Cardiac muscle cell (in vitro differentiated cells and primary cell): ENCODE results near the gene TNFAIP6. TPM values are rescaled to one million over a fixed set of nuclear protein-coding genes. Genes with fewer than 3 reads are reported as not detected.

Experiments
- DNase-seq, 2 donors: peaks; one replicate each; pipeline versions ENCODE4 v3.0.0 to v3.0.0-alpha.2; 2010 to 2017; ENCODE audit warnings: low read depth in 1 of 2, low spot score in 1 of 2
- H3K27ac ChIP-seq: fragments of 200-600 bp; sonication (generic); 2 replicates; pipeline ENCODE4 v1.5.1; 2016
- H3K27me3 ChIP-seq: fragments of 200-600 bp; sonication (generic); 2 replicates; pipeline ENCODE4 v1.6.0; 2016; ENCODE audit warnings: control low read depth
- H3K36me3 ChIP-seq: fragments of 200-600 bp; sonication (generic); 2 replicates; pipeline ENCODE4 v1.5.1; 2016; ENCODE audit warnings: control low read depth
- H3K4me1 ChIP-seq: fragments of 200-600 bp; sonication (generic); 2 replicates; pipeline ENCODE4 v1.8.1; 2017; ENCODE audit warnings: low read depth, mild to moderate bottlenecking, mixed run types
- H3K4me3 ChIP-seq: fragments of 200-600 bp; sonication (generic); 2 replicates; pipeline ENCODE4 v1.5.1; 2016; ENCODE audit warnings: mild to moderate bottlenecking
- H3K9me3 ChIP-seq: fragments of 200-600 bp; sonication (generic); 2 replicates; pipeline ENCODE4 v1.5.1; 2017; ENCODE audit warnings: low read depth, mild to moderate bottlenecking, control low read depth
- polyA plus RNA-seq: library from polyadenylated mRNA; unstranded; fragments of >200 nt; fragmentation: Nextera tagmentation; extraction: Ambion mirVana; gene quantifications from 2 replicates; pipeline ENCODE4 v1.2.1, GENCODE V29; 2016
- total RNA-seq: library from RNA; depleted of rRNA; stranded (reverse); fragments of >200 nt; gene quantifications from 2 replicates; pipeline ENCODE4 v1.2.3, GENCODE V29; 2016
- TF ChIP-seq, protein P1 (sequence below): IDR thresholded peaks from 2 replicates; pipeline ENCODE4 v1.5.1; 2012; ENCODE audit warnings: low read depth, mild to moderate bottlenecking, low read length

TNFAIP6 gene
- total and polyA plus RNA-seq, 2 experiments from 2014 or later = not detected

- no peaks in the 10 kb centered on the region for H3K9me3 ChIP-seq
- no peaks in the 10 kb centered on the region for H3K36me3 ChIP-seq
- H3K27ac ChIP-seq = no peak overlapping the region
- H3K27me3 ChIP-seq = no peaks in the 10 kb centered on the region
- TF ChIP-seq, protein P1, sequence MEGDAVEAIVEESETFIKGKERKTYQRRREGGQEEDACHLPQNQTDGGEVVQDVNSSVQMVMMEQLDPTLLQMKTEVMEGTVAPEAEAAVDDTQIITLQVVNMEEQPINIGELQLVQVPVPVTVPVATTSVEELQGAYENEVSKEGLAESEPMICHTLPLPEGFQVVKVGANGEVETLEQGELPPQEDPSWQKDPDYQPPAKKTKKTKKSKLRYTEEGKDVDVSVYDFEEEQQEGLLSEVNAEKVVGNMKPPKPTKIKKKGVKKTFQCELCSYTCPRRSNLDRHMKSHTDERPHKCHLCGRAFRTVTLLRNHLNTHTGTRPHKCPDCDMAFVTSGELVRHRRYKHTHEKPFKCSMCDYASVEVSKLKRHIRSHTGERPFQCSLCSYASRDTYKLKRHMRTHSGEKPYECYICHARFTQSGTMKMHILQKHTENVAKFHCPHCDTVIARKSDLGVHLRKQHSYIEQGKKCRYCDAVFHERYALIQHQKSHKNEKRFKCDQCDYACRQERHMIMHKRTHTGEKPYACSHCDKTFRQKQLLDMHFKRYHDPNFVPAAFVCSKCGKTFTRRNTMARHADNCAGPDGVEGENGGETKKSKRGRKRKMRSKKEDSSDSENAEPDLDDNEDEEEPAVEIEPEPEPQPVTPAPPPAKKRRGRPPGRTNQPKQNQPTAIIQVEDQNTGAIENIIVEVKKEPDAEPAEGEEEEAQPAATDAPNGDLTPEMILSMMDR = no peak
- DNase-seq = peak in 1 of 2 donors; percentile 45
- H3K4me3 ChIP-seq = no peak overlapping the region
- H3K4me1 ChIP-seq = no peaks in the 10 kb centered on the region
These were observed 6.7 kb upstream of the TNFAIP6 start for GRCh38 chr2:151350579-151351195.

DNA sequence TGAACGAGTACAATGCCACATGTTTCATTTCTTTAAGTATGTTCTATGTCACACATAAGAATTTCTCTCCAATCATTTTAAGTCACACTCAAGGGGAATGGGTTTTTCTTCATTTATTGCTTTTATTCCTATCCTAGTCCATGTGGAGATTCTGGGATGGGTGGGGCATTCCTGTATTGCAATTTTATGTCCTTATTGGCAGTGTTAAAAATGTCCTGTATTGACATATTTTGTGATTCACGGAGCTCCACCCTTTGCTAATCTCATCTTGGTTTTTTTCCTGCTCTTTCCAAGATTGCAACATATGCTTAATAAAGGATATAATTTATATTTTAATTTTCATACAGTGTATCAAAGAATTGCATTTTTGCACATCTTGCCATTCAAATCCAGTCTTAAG lies 3.4 kb upstream of the TNFAIP6 start:
- no peaks in the 10 kb centered on the region for H3K9me3 ChIP-seq
- no peak for DNase-seq
- TF ChIP-seq, protein P1 = no peak

GRCh38 chr2:151354807-151355206 lies 2.6 kb upstream of the TNFAIP6 start:
- Histone ChIP-seq H3K27me3 (no peaks in the 10 kb centered on the region), H3K9me3 (no peaks in the 10 kb centered on the region), H3K27ac (no peak overlapping the region), H3K36me3 (no peaks in the 10 kb centered on the region), H3K4me1 (no peaks in the 10 kb centered on the region), H3K4me3 (no peak overlapping the region)
- no peak for DNase-seq
- TF ChIP-seq, protein P1 = no peak

More for the DNA sequence above, 3.4 kb upstream of the TNFAIP6 start:
- H3K36me3 ChIP-seq = no peaks in the 10 kb centered on the region
- H3K4me1 ChIP-seq = no peaks in the 10 kb centered on the region
- H3K27me3 ChIP-seq = no peaks in the 10 kb centered on the region
- H3K27ac ChIP-seq = no peak overlapping the region
- no peak overlapping the region for H3K4me3 ChIP-seq

DNA sequence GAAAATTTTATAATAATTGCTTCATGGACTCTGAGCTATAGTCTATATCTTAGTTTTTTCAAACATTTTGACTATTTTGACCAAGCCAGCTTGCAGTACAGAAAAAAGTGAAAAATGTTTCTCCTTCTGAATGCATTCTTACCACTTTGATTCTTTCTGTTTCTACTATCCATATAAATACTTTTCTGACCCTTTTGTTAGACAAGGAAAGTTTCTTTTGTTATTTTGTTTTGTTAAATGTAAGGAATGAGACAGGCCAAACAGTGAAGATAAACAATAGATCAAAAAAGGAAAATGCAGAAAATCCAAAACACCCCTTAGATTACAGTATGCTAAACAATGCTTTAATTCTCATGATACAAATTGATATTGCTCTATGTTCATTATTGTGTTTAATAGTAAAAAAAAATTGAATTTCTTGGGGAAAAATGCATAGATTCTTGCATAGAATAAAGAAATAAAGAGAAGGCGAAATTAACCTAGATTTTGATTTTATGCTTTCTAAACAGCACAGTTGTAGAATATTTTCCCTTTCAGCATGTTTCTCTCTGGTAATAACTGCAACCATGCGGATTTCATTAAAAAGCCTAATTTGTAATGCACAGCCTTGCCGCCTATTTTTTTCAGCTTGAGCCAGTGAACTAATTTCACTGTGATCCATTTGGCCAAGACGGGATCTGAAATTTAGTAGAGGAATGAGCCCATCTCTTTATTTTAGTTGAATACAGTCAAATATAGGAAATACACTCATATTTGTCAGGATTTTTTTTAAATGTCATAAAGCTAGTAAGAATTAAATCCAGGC lies 976 bp downstream of the TNFAIP6 start:
- Histone ChIP-seq H3K27ac (no peak overlapping the region), H3K9me3 (no peaks in the 10 kb centered on the region)
- TF ChIP-seq, protein P1 = no peak

DNA sequence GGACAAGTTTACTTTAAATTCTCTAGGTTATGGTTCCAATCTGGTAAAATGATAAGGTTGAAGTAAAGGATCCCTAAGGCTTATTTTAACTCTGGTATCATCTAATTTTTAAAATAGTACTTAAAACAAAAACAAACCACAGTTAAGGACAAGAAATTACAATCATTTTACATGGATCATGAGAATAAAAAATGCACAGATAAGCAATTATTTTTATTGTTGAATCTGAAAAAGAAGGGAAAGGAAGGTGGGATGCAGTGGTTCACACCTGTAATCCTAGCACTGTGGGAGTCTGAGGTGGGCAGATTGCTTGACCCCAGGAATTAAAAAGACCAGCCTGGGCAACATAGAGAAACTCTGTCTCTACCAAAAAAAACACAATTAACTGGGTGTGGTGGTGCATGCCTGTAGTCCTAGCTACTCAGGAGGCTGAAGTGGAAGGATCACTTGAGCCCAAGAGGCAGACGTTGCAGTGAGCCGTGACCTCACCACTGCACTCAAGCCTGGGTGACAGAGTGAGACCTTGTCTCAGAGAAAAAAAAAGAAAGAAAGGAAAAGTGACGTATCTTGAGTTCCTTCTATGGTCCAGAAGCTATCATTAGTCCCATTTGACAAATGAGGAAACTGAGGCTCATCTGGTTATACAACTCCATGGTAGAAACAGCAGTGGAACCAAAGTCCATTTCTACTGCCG lies 2.5 kb downstream of the TNFAIP6 start:
- H3K27ac ChIP-seq = no peak overlapping the region

More for the DNA sequence above, 976 bp downstream of the TNFAIP6 start:
- no peaks in the 10 kb centered on the region for H3K4me1 ChIP-seq
- DNase-seq = no peak
- H3K36me3 ChIP-seq = no peaks in the 10 kb centered on the region
- no peaks in the 10 kb centered on the region for H3K27me3 ChIP-seq
- no peak overlapping the region for H3K4me3 ChIP-seq

More for the DNA sequence above, 2.5 kb downstream of the TNFAIP6 start:
- DNase-seq = no peak
- H3K27me3 ChIP-seq = no peaks in the 10 kb centered on the region
- no peaks in the 10 kb centered on the region for H3K36me3 ChIP-seq
- TF ChIP-seq, protein P1 = no peak
- no peak overlapping the region for H3K4me3 ChIP-seq
- no peaks in the 10 kb centered on the region for H3K9me3 ChIP-seq
- H3K4me1 ChIP-seq = no peaks in the 10 kb centered on the region
